HG03521 (cell line): ENCODE measurements around the gene CYP2A6.

Experiments used
- ATAC-seq: cut with Tn5 transposase; IDR thresholded peaks from one replicate; pipeline ENCODE4 v1.9.1; 2021; ENCODE audit warnings: mild to moderate bottlenecking, moderate library complexity; ENCODE audit not compliant: unreplicated experiment

CYP2A6 gene

GRCh38 chr19:40803857-40804782 lies 46.1 kb downstream of the CYP2A6 start:
- ATAC-seq = no peak

GRCh38 chr19:40803170-40803856 lies 46.9 kb downstream of the CYP2A6 start:
- no peak for ATAC-seq

GRCh38 chr19:40802300-40803169 lies 47.7 kb downstream of the CYP2A6 start:
- ATAC-seq = no peak

- no peak for ATAC-seq
These were observed 48.6 kb downstream of the CYP2A6 start for GRCh38 chr19:40801426-40802299.

- no peak for ATAC-seq
These were observed 49.3 kb downstream of the CYP2A6 start for GRCh38 chr19:40800997-40801377.

- ATAC-seq = no peak
These were observed 49.8 kb downstream of the CYP2A6 start for GRCh38 chr19:40800339-40800996.

GRCh38 chr19:40799558-40800338 lies 50.5 kb downstream of the CYP2A6 start:
- ATAC-seq = no peak

- peak; percentile 80 for ATAC-seq
These were observed 51.3 kb downstream of the CYP2A6 start, which contains the start of gene EGLN2 for GRCh38 chr19:40798683-40799557. EGLN2 (plus strand) TSS chr19:40799191; CDS start chr19:40800573, 1,382 bp downstream.

- no peak for ATAC-seq
These were observed 52.1 kb downstream of the CYP2A6 start for GRCh38 chr19:40797963-40798682.

- no peak for ATAC-seq
These were observed 52.9 kb downstream of the CYP2A6 start for GRCh38 chr19:40797166-40797962.
